B cell (primary cell): Measurements from ENCODE around the gene SPECC1L. TPM values are rescaled to one million over a fixed set of nuclear protein-coding genes. Genes with fewer than 3 reads are reported as not detected.

ENCODE experiments used
- ATAC-seq: fragments of 200-7000 bp; cut with Tn5 transposase; one replicate; pipeline ENCODE4 v1.10.0; 2021; ENCODE audit warnings: low read depth, mild to moderate bottlenecking, moderate number of reproducible peaks, moderate library complexity
- CTCF ChIA-PET: fragments of 350-600 bp; sonication (Branson Sonifier 250); formaldehyde crosslinking; loops from one replicate; lab custom pipeline; 2021; ENCODE audit warnings: antibody characterized with exemption, inconsistent platforms; lab: Charles Lee
- POLR2A ChIA-PET: fragments of 350-600 bp; sonication (Branson Sonifier 250); formaldehyde crosslinking; loops from one replicate; lab custom pipeline; 2021; ENCODE audit warnings: antibody characterized with exemption; lab: Charles Lee
- DNase-seq: peaks from one replicate; pipeline ENCODE4 v3.0.0; 2013
- H2AFZ ChIP-seq: 2 replicates; pipeline ENCODE4 v1.6.1; 2012; ENCODE audit warnings: mild to moderate bottlenecking, low read depth, low read length; ENCODE audit not compliant: insufficient read depth, poor library complexity, severe bottlenecking
- H3K27ac ChIP-seq, 2 donors: 1 replicate in 1 of 2; 2 replicates in 1 of 2; pipeline ENCODE4 v1.5.1; 2012 to 2013; ENCODE audit warnings: low read length in 2 of 2, mild to moderate bottlenecking in 2 of 2, moderate library complexity in 1 of 2
- H3K27me3 ChIP-seq, 4 experiments: fragments of 200-600 bp in 1 of 4; sonication (generic) in 1 of 4; replicated peaks in 1 of 4; 1 replicate in 2 of 4; 2 replicates in 2 of 4; pipeline versions ENCODE4 v1.6.1 to v1.7.0; 2013 to 2016; ENCODE audit warnings: low read length in 3 of 4, mild to moderate bottlenecking in 2 of 4, mixed read lengths in 1 of 4, moderate library complexity in 1 of 4; ENCODE audit not compliant: insufficient read depth in 4 of 4, control insufficient read depth in 3 of 4; ENCODE audit errors: control extremely low read depth in 1 of 4
- H3K36me3 ChIP-seq, 2 experiments: replicated peaks in 1 of 2; 1 replicate in 1 of 2; 2 replicates in 1 of 2; pipeline versions ENCODE4 v1.6.1 to v1.7.1; 2013; ENCODE audit warnings: low read length in 1 of 2; ENCODE audit not compliant: insufficient read depth in 2 of 2, control insufficient read depth in 1 of 2; ENCODE audit errors: control extremely low read depth in 1 of 2, extremely low read depth in 1 of 2
- H3K4me1 ChIP-seq, 2 donors: fragments of 200-600 bp in 1 of 2; sonication (generic) in 1 of 2; 1 replicate in 1 of 2; 2 replicates in 1 of 2; pipeline versions ENCODE4 v1.5.1 to v1.6.1; 2013 to 2017; ENCODE audit warnings: low read length in 2 of 2; ENCODE audit not compliant: control insufficient read depth in 2 of 2, insufficient read depth in 2 of 2
- H3K4me2 ChIP-seq: replicated peaks from 2 replicates; pipeline ENCODE3; 2012; ENCODE audit warnings: mild to moderate bottlenecking, low read depth, low read length; ENCODE audit not compliant: poor library complexity, severe bottlenecking
- H3K4me3 ChIP-seq, 5 experiments: fragments of 200-600 bp in 1 of 5; sonication (generic) in 1 of 5; 1 replicate in 3 of 5; 2 replicates in 2 of 5; pipeline versions ENCODE4 v1.5.1 to v1.7.0; 2011 to 2016; ENCODE audit warnings: low read length in 4 of 5, mild to moderate bottlenecking in 4 of 5, low read depth in 2 of 5, control low read depth in 1 of 5, moderate library complexity in 1 of 5; ENCODE audit not compliant: insufficient read depth in 1 of 5; ENCODE audit errors: control extremely low read depth in 1 of 5, extremely low read depth in 1 of 5
- H3K79me2 ChIP-seq: fragments of 200-600 bp; sonication (generic); one replicate; pipeline ENCODE4 v1.6.0; 2016; ENCODE audit warnings: low read length; ENCODE audit not compliant: control insufficient read depth, insufficient read depth
- H3K9ac ChIP-seq: fragments of 200-600 bp; sonication (generic); 2 replicates; pipeline ENCODE4 v1.6.1; 2017; ENCODE audit warnings: mild to moderate bottlenecking, low read length, moderate library complexity
- H3K9me3 ChIP-seq, 3 donors: one replicate each; pipeline versions ENCODE4 v1.6.1 to v1.7.1; 2013; ENCODE audit warnings: low read length in 2 of 3; ENCODE audit not compliant: control insufficient read depth in 2 of 3, insufficient read depth in 1 of 3; ENCODE audit errors: control extremely low read depth in 1 of 3
- H4K20me1 ChIP-seq: 2 replicates; pipeline ENCODE4 v1.6.0; 2012; ENCODE audit warnings: mild to moderate bottlenecking, low read length; ENCODE audit not compliant: insufficient read depth, control insufficient read depth, poor library complexity, severe bottlenecking
- H3K27ac Mint-ChIP-seq: one replicate; pipeline ENCODE4 v1.8.0; 2021; ENCODE audit warnings: mixed read lengths
- H3K27me3 Mint-ChIP-seq: one replicate; pipeline ENCODE4 v1.8.0; 2021; ENCODE audit warnings: mixed read lengths
- H3K4me1 Mint-ChIP-seq: one replicate; pipeline ENCODE4 v1.8.0; 2021; ENCODE audit warnings: mixed read lengths
- H3K4me3 Mint-ChIP-seq: one replicate; pipeline ENCODE4 v1.8.0; 2021; ENCODE audit warnings: mixed read lengths
- H3K9me3 Mint-ChIP-seq: one replicate; pipeline ENCODE4 v1.8.0; 2022; ENCODE audit warnings: mixed read lengths; ENCODE audit not compliant: insufficient read depth
- CTCF ChIP-seq: fragments of 200-600 bp; IDR thresholded peaks from one replicate; pipeline ENCODE4 v1.8.0; 2022; ENCODE audit warnings: antibody characterized with exemption, mild to moderate bottlenecking
- EZH2 ChIP-seq: IDR thresholded peaks from 2 replicates; pipeline ENCODE4 v1.6.1; 2012; ENCODE audit warnings: borderline replicate concordance, low read depth, mild to moderate bottlenecking, moderate library complexity, low read length; ENCODE audit not compliant: insufficient read depth, poor library complexity, severe bottlenecking
- WGBS: methylation state at CpG from one replicate; pipeline ENCODE4 v1.1.5; 2013; ENCODE audit warnings: missing lambda C conversion rate; ENCODE audit not compliant: insufficient coverage; 5-methylcytosine and 5-hydroxymethylcytosine counted together
- intact Hi-C: fragments of 100-400 bp; cut with micrococcal nuclease; formaldehyde crosslinking; loops from one replicate; pipeline ENCODE4 v1.10.0; 2022
- polyA plus RNA-seq: library from polyadenylated mRNA; depleted of rRNA; stranded (reverse); fragments of >200 nt; gene quantifications from 2 replicates; pipeline ENCODE4 v1.2.3, GENCODE V29; 2012
- total RNA-seq, 2 donors: library from RNA; stranded (reverse); fragments of 120-200 nt in 1 of 2; gene quantifications; 1 replicate in 1 of 2; 2 replicates in 1 of 2; pipeline versions ENCODE4 v1.2.3 to v1.2.4, GENCODE V29; 2013 to 2022

Gene SPECC1L
- total and polyA plus RNA-seq, 2 donors (not counting 1 experiment from before 2014, with no cell fraction given), result 14.4 to 85.3 TPM

GRCh38 chr22:24430431-24431308 lies 160.0 kb downstream of the SPECC1L start:
- ChIA-PET CTCF (interaction anchor here (0.8 to 8.3 kb wide), 4 partner anchors 7 to 95 kb away, joined by 4 to 147 read pairs (median 6); partner anchors contain the start of gene ADORA2A), POLR2A (interaction anchor here (0.6 kb wide), 1 partner anchor 60 kb away, joined by 4 read pairs; no protein-coding TSS in a partner anchor)
- WGBS, result 95% methylated on average over 14 of the region's 14 CpGs
- H2AFZ ChIP-seq, result no peak overlapping the region
- Mint-ChIP-seq H3K27ac (peak overlapping the region; percentile 87), H3K4me3 (peak overlapping the region; percentile 61), H3K9me3 (no peaks in the 10 kb centered on the region), H3K4me1 (peaks cover 99% of the 10 kb centered on the region), H3K27me3 (no peaks in the 10 kb centered on the region)
- H3K79me2 ChIP-seq, result peaks cover 86% of the 10 kb centered on the region
- H3K27ac ChIP-seq, result peak overlapping the region in 1 of 2 donors; percentile 98
- no peak for TF ChIP-seq EZH2
- no peaks in the 10 kb centered on the region for H3K27me3 ChIP-seq
- peaks cover 94 to 100% of the 10 kb centered on the region in 2 donors for H3K4me1 ChIP-seq
- no peaks in the 10 kb centered on the region for H3K9me3 ChIP-seq
- no peak for DNase-seq
- intact Hi-C loops, result loop anchor here (10.0 kb wide), 2 partner anchors 596 to 1134 kb away; partner anchors contain the start of genes DERL3 and GRK3
- no peak overlapping the region for H3K4me3 ChIP-seq
- no peak for ATAC-seq
- no peak overlapping the region for H3K9ac ChIP-seq
- H3K4me2 ChIP-seq, result peak overlapping the region; percentile 84
- no peaks in the 10 kb centered on the region for H4K20me1 ChIP-seq
- H3K36me3 ChIP-seq, result peaks cover 0 to 10% of the 10 kb centered on the region in 2 experiments

GRCh38 chr22:24431309-24432034 lies 160.8 kb downstream of the SPECC1L start:
- Histone ChIP-seq H3K4me3 (no peak overlapping the region), H4K20me1 (no peaks in the 10 kb centered on the region), H3K9me3 (no peaks in the 10 kb centered on the region), H3K27ac (peak overlapping the region; percentile 29 to 98), H3K4me1 (peaks cover 94 to 100% of the 10 kb centered on the region in 2 donors), H3K9ac (no peak overlapping the region), H3K4me2 (peak overlapping the region; percentile 78), H3K36me3 (peaks cover 0 to 14% of the 10 kb centered on the region in 2 experiments), H3K27me3 (no peaks in the 10 kb centered on the region), H3K79me2 (peaks cover 86% of the 10 kb centered on the region), H2AFZ (no peak overlapping the region)
- H3K4me1 Mint-ChIP-seq, result peaks cover 97% of the 10 kb centered on the region
- intact Hi-C loops, result loop anchor here (10.0 kb wide), 2 partner anchors 597 to 1133 kb away; partner anchors contain the start of genes DERL3 and GRK3
- DNase-seq (no peak), ATAC-seq (no peak)
- H3K9me3 Mint-ChIP-seq, result no peaks in the 10 kb centered on the region
- ChIA-PET CTCF (interaction anchor here (1.5 to 8.3 kb wide), 3 partner anchors 7 to 94 kb away, joined by 5 to 147 read pairs (median 6); partner anchors contain the start of gene ADORA2A), POLR2A (no interaction called here)
- H3K4me3 Mint-ChIP-seq, result peak overlapping the region; percentile 61
- 78% methylated on average over 5 of the region's 9 CpGs for WGBS
- H3K27ac Mint-ChIP-seq, result peak overlapping the region; percentile 87
- TF ChIP-seq EZH2 (no peak), CTCF (no peak)
- no peaks in the 10 kb centered on the region for H3K27me3 Mint-ChIP-seq
